Chondrocyte (in vitro differentiated cells): Measurements from ENCODE around the gene CCNL2. TPM values are rescaled to one million over a fixed set of nuclear protein-coding genes. Genes with fewer than 3 reads are reported as not detected.
"Not testable (repeated sequence)": the region's sequence is repeated elsewhere in the genome, so short reads cannot be mapped to it uniquely, and the experiment has no call there.

Source experiments
- DNase-seq: peaks from one replicate; pipeline ENCODE4 v3.0.0; 2021; ENCODE audit warnings: mixed read lengths, low spot score
- H3K27ac Mint-ChIP-seq: one replicate; pipeline ENCODE4 v1.8.0; 2021; ENCODE audit warnings: mild to moderate bottlenecking, moderate library complexity, mixed read lengths; ENCODE audit not compliant: unreplicated experiment
- H3K27me3 Mint-ChIP-seq: 2 replicates; pipeline ENCODE4 v1.8.0; 2021; ENCODE audit warnings: low read depth, mixed read lengths
- H3K36me3 Mint-ChIP-seq: 2 replicates; pipeline ENCODE4 v1.8.0; 2021; ENCODE audit warnings: low read depth, mixed read lengths
- H3K4me1 Mint-ChIP-seq: 2 replicates; pipeline ENCODE4 v1.8.0; 2021; ENCODE audit warnings: low read depth, mild to moderate bottlenecking, mixed read lengths
- H3K4me3 Mint-ChIP-seq: one replicate; pipeline ENCODE4 v1.8.0; 2021; ENCODE audit warnings: mild to moderate bottlenecking, moderate library complexity, mixed read lengths; ENCODE audit not compliant: unreplicated experiment
- H3K9me3 Mint-ChIP-seq: 2 replicates; pipeline ENCODE4 v1.8.0; 2021; ENCODE audit warnings: low read depth, mixed read lengths
- total RNA-seq: library from RNA; stranded (reverse); gene quantifications from 3 replicates; pipeline ENCODE4 v1.2.1, GENCODE V29; 2021
- TF ChIP-seq, protein P1 (sequence below): fragments of 200-600 bp; sonication (generic); IDR thresholded peaks from 2 replicates; pipeline ENCODE4 v1.5.0; 2021; ENCODE audit warnings: antibody characterized with exemption, mild to moderate bottlenecking, moderate library complexity

The CCNL2 gene
- total RNA-seq, 1 donor from 2014 or later = 161 TPM

DNA sequence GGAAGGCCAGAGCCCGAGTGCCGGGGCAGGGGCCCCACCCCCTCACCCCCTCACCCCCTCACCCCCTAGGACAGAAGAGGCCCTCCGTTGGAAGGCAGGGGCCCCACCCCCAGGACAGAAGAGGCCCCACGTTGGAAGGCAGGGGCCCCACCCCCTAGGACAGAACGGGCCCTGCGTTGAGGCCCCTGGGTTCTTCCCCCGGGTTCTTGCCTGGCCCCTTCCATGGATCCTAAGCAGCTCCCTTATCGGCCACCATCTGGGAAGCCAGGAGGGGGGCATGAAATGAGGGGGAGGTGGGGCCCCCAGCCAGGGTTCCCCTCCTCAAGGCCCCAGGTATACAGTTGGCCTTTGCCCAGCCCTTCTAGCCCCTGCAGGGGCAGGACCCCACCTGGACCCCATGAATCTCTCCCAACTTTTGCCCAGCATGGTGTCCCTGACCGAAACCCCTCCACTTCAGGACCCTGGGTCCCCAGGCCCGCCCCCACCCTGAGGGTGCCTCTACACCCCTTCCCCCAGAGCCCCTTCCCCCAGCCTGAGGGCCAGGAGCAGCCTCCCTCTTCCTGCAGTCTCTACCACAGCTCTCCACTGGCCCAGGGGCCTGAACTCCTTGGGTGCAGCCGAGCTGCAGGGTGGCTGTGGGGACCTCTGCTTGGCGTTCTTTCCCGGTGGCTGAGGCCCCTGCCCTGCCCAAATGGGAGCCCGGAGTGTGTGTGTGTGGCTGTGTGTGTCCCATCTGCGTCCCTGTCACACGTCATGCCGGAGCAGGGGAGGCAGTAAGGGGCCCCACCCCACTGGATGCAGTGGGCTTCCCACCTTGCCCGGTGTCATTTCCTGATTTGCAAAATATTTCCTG is 32.1 kb upstream of the CCNL2 start:
- Mint-ChIP-seq H3K27ac (peak overlapping the region; percentile 36), H3K9me3 (no peaks in the 10 kb centered on the region), H3K36me3 (no peaks in the 10 kb centered on the region), H3K4me3 (no peak overlapping the region), H3K27me3 (no peaks in the 10 kb centered on the region), H3K4me1 (peaks cover 43% of the 10 kb centered on the region)
- TF ChIP-seq, protein P1, sequence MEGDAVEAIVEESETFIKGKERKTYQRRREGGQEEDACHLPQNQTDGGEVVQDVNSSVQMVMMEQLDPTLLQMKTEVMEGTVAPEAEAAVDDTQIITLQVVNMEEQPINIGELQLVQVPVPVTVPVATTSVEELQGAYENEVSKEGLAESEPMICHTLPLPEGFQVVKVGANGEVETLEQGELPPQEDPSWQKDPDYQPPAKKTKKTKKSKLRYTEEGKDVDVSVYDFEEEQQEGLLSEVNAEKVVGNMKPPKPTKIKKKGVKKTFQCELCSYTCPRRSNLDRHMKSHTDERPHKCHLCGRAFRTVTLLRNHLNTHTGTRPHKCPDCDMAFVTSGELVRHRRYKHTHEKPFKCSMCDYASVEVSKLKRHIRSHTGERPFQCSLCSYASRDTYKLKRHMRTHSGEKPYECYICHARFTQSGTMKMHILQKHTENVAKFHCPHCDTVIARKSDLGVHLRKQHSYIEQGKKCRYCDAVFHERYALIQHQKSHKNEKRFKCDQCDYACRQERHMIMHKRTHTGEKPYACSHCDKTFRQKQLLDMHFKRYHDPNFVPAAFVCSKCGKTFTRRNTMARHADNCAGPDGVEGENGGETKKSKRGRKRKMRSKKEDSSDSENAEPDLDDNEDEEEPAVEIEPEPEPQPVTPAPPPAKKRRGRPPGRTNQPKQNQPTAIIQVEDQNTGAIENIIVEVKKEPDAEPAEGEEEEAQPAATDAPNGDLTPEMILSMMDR = no peak
- DNase-seq = no peak

DNA sequence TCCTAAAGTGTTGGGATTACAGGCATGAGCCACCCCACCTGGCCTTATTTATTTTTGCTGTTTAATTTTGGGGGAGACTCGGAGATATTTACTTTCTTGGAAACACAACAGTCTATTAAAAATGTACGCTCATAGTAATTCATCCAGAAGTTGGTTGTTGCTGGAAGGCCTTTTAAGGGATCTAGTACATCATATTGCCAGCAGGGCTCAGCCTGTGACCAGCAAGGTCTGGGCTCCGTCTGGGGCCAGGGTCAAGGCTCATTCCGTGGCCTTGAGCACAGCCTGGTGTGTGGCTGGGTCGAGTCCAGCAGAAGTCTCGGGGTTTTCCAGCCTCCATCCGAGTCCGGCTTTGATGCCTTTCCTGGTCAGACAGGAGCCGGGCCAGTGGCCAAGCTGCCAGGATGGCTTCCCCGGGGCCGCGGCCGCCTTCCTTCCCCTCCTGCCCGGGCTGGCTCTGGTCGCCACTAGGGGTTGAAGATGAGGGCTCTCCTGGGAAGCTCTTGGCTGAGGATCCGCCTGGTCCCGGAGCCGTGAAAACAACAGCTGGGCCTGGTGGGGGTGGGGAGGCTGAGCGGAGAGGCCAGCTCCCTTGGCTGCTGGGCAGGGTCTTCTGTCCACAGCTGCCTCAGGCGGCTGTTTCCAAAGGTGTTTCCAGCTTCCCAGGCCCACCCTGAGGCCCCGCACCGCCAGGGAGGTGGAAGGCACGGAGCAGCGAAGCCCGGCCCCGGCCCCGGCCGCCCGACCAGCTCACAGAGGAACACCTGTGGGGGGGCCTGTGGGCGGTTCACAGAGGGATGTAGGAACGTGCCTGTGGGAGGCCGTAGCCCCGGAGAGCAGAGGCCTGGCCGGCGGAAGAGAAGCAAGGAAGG is 31.2 kb upstream of the CCNL2 start:
- Mint-ChIP-seq H3K4me1 (peaks cover 43% of the 10 kb centered on the region), H3K36me3 (no peaks in the 10 kb centered on the region), H3K27ac (peak overlapping the region; percentile 90), H3K9me3 (no peaks in the 10 kb centered on the region), H3K4me3 (no peak overlapping the region), H3K27me3 (no peaks in the 10 kb centered on the region)
- TF ChIP-seq, protein P1 = peak; percentile 53
- peak; percentile 93 for DNase-seq

DNA sequence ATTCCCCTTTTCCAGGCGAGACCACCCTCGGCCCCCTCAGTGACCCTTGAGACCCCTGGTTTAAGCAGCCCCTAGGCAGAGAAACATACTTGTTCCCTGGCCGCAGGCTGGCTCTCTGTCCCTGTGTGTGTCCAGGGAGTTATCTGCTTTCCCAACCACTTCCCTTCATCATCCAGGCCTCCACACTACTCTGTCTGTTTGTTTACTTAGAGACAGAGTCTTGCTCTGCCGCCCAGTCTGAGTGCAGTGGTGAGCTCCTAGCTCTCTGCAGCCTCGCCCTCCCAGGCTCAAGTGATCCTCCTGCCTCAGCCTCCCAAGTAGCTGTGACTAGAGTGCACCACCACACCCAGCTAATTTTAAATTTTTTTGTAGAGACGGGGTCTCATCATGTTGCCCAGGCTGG is 30.5 kb upstream of the CCNL2 start:
- TF ChIP-seq, protein P1 = no peak
- Mint-ChIP-seq H3K4me1 (peaks cover 39% of the 10 kb centered on the region), H3K4me3 (no peak overlapping the region)

DNA sequence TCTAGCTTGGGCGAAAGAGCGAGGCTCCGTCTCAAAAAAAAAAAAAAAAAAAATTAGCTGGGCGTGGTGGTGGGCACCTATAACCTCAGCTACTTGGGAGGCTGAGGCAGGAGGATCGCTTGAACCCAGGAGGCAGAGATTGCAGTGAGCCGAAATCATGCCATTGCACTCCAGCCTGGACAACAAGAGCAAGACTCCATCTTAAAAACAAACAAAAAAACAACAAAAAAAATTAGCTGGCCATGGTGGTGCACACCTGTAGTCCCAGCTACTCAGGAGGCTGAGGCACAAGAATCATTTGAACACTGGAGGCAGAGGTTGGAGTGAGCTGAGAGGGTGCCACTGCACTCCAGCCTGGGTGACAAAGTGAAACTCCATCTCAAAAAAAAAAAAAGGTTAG is 29.8 kb upstream of the CCNL2 start:
- peaks cover 36% of the 10 kb centered on the region for H3K4me1 Mint-ChIP-seq
- not testable (repeated sequence) for H3K27ac Mint-ChIP-seq, H3K27me3 Mint-ChIP-seq, H3K9me3 Mint-ChIP-seq, H3K36me3 Mint-ChIP-seq, DNase-seq, H3K4me3 Mint-ChIP-seq

More for the DNA sequence above, 30.5 kb upstream of the CCNL2 start:
- no peak for DNase-seq
- Mint-ChIP-seq H3K27ac (peak overlapping the region; percentile 90), H3K9me3 (no peaks in the 10 kb centered on the region), H3K36me3 (no peaks in the 10 kb centered on the region), H3K27me3 (no peaks in the 10 kb centered on the region)

DNA sequence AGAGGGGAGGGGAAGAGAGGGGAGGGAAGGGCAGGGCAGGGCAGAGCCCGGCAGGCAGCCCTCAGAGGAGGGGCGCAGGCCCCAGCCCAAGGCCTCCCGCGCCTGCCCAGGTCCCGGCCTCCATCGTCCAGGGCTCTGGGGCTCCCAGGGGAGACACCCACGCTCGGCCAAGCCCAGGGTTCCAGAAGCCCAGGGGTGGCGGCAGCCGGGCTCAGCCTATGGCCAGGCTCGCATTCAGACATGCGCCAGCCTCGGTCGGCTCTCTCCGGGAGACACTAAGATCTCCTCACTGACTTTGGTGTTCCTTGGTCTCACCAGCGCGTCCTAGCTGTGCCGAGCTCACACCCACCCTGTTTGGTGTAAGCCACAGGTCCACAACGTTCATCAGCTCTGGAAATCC is 29.0 kb upstream of the CCNL2 start:
- no peaks in the 10 kb centered on the region for H3K9me3 Mint-ChIP-seq
- DNase-seq = peak; percentile 81
- peaks cover 31% of the 10 kb centered on the region for H3K4me1 Mint-ChIP-seq
- TF ChIP-seq, protein P1 = no peak
- H3K27ac Mint-ChIP-seq = no peak overlapping the region
- no peaks in the 10 kb centered on the region for H3K27me3 Mint-ChIP-seq
- H3K36me3 Mint-ChIP-seq = no peaks in the 10 kb centered on the region
- H3K4me3 Mint-ChIP-seq = peak overlapping the region; percentile 41
